NCI-H2081 treated with DMSO at 0.1 percent for 48 hours (cell line): ENCODE results near the gene YPEL5.

Experiments
- DNase-seq: peaks from one replicate; lab custom pipeline; 2025; lab: John Stamatoyannopoulos, UW

The YPEL5 gene

GRCh38 chr2:30165050-30165520 is 18.3 kb downstream of the YPEL5 start:
- DNase-seq = peak; percentile 78

GRCh38 chr2:30165617-30166016 is 18.8 kb downstream of the YPEL5 start:
- DNase-seq = no peak

GRCh38 chr2:30172627-30173026 is 25.8 kb downstream of the YPEL5 start:
- DNase-seq = no peak

GRCh38 chr2:30177440-30177839 is 30.6 kb downstream of the YPEL5 start:
- no peak for DNase-seq

- no peak for DNase-seq
Measured at GRCh38 chr2:30177956-30178355, 31.1 kb downstream of the YPEL5 start.

- no peak for DNase-seq
Measured at GRCh38 chr2:30178618-30179434, 32.0 kb downstream of the YPEL5 start.

GRCh38 chr2:30179536-30179935 is 32.7 kb downstream of the YPEL5 start:
- no peak for DNase-seq

GRCh38 chr2:30180226-30180625 is 33.4 kb downstream of the YPEL5 start:
- DNase-seq = no peak

- no peak for DNase-seq
Measured at GRCh38 chr2:30181176-30181575, 34.4 kb downstream of the YPEL5 start.

GRCh38 chr2:30184035-30184434 is 37.2 kb downstream of the YPEL5 start:
- DNase-seq = no peak

- no peak for DNase-seq
Measured at GRCh38 chr2:30185178-30185577, 38.4 kb downstream of the YPEL5 start.

- no peak for DNase-seq
Measured at GRCh38 chr2:30188292-30188691, 41.5 kb downstream of the YPEL5 start.

GRCh38 chr2:30190637-30191036 is 43.8 kb downstream of the YPEL5 start:
- DNase-seq = no peak

GRCh38 chr2:30191107-30191506 is 44.3 kb downstream of the YPEL5 start:
- DNase-seq = no peak

GRCh38 chr2:30191819-30192271 is 45.0 kb downstream of the YPEL5 start:
- no peak for DNase-seq

- no peak for DNase-seq
Measured at GRCh38 chr2:30192314-30192713, 45.5 kb downstream of the YPEL5 start.

- DNase-seq = no peak
Measured at GRCh38 chr2:30193104-30193681, 46.4 kb downstream of the YPEL5 start.

GRCh38 chr2:30194421-30194820 is 47.6 kb downstream of the YPEL5 start:
- DNase-seq = no peak

GRCh38 chr2:30195016-30195415 is 48.2 kb downstream of the YPEL5 start:
- DNase-seq = no peak

- DNase-seq = no peak
Measured at GRCh38 chr2:30197570-30198192, 50.9 kb downstream of the YPEL5 start.

- DNase-seq = no peak
Measured at GRCh38 chr2:30201990-30202389, 55.2 kb downstream of the YPEL5 start.

GRCh38 chr2:30203156-30203555 is 56.3 kb downstream of the YPEL5 start:
- no peak for DNase-seq

- DNase-seq = no peak
Measured at GRCh38 chr2:30204281-30204680, 57.5 kb downstream of the YPEL5 start.
